HEK293 (cell line): Measurements from ENCODE around the gene KCNK4.

ENCODE experiments used
- CTCF ChIA-PET: fragments of 350-600 bp; formaldehyde crosslinking; extraction: SDS; loops from one replicate; lab custom pipeline; 2021; ENCODE audit warnings: antibody characterized with exemption; lab: Yijun Ruan, JAX
- POLR2A ChIA-PET: fragments of 300-600 bp; formaldehyde crosslinking; extraction: SDS; loops from one replicate; lab custom pipeline; 2020; ENCODE audit warnings: antibody characterized with exemption, inconsistent platforms; lab: Yijun Ruan, JAX
- H3K27ac ChIP-seq: fragments of 200-500 bp; sonication (Bioruptor generic); 2 replicates; pipeline ENCODE4 v1.5.1; 2014; ENCODE audit warnings: low read depth, low read length, control low read depth, inconsistent platforms; ENCODE audit errors: extremely low read depth
- H3K36me3 ChIP-seq, 2 experiments: fragments of 200-500 bp in 1 of 2; sonication (Bioruptor generic) in 1 of 2; 1 replicate in 1 of 2; 2 replicates in 1 of 2; pipeline ENCODE4 v1.5.1; 2014 to 2017; ENCODE audit warnings: inconsistent platforms in 2 of 2, low read length in 2 of 2; ENCODE audit not compliant: control insufficient read depth in 2 of 2, insufficient read depth in 1 of 2
- H3K4me1 ChIP-seq: fragments of 200-500 bp; sonication (Bioruptor generic); 2 replicates; pipeline ENCODE4 v1.5.1; 2014; ENCODE audit warnings: mild to moderate bottlenecking, low read length, inconsistent platforms; ENCODE audit not compliant: control insufficient read depth, insufficient read depth
- H3K4me3 ChIP-seq: 2 replicates; pipeline ENCODE4 v1.5.1; 2011; ENCODE audit warnings: low read depth, mild to moderate bottlenecking, control low read depth, low read length, moderate library complexity
- H3K9me3 ChIP-seq: fragments of 200-500 bp; sonication (Bioruptor generic); 2 replicates; pipeline ENCODE4 v1.5.1; 2014; ENCODE audit warnings: low read depth, low read length, inconsistent platforms; ENCODE audit not compliant: control insufficient read depth, insufficient read depth
- GLIS1 ChIP-seq: fragments of 450-650 bp; formaldehyde crosslinking; IDR thresholded peaks from 2 replicates; pipeline ENCODE4 v1.5.1; 2016; ENCODE audit warnings: missing biosample characterization, missing genetic modification characterization
- KLF1 ChIP-seq: fragments of 450-650 bp; formaldehyde crosslinking; IDR thresholded peaks from 2 replicates; pipeline ENCODE4 v1.5.1; 2016; ENCODE audit warnings: missing biosample characterization, missing genetic modification characterization
- KLF9 ChIP-seq: fragments of 450-650 bp; formaldehyde crosslinking; IDR thresholded peaks from 2 replicates; pipeline ENCODE4 v1.5.1; 2016; ENCODE audit warnings: missing biosample characterization, missing genetic modification characterization, low read depth
- RBAK ChIP-seq: fragments of 450-650 bp; formaldehyde crosslinking; IDR thresholded peaks from 2 replicates; pipeline ENCODE4 v1.5.1; 2016; ENCODE audit warnings: missing biosample characterization, missing genetic modification characterization
- SP2 ChIP-seq: fragments of 450-650 bp; formaldehyde crosslinking; IDR thresholded peaks from 2 replicates; pipeline ENCODE4 v1.5.1; 2016; ENCODE audit warnings: missing biosample characterization, missing genetic modification characterization
- SP3 ChIP-seq: fragments of 450-650 bp; formaldehyde crosslinking; IDR thresholded peaks from 2 replicates; pipeline ENCODE4 v1.5.1; 2016; ENCODE audit warnings: missing biosample characterization, missing genetic modification characterization
- TRIM28 ChIP-seq: IDR thresholded peaks from 2 replicates; pipeline ENCODE4 v1.6.1; 2011; ENCODE audit warnings: low read length, control low read depth, borderline replicate concordance
- WT1 ChIP-seq: fragments of 450-650 bp; formaldehyde crosslinking; IDR thresholded peaks from 2 replicates; pipeline ENCODE4 v1.5.1; 2016; ENCODE audit warnings: missing biosample characterization, missing genetic modification characterization
- ZBTB17 ChIP-seq: fragments of 450-650 bp; formaldehyde crosslinking; IDR thresholded peaks from 2 replicates; pipeline ENCODE4 v1.5.1; 2016; ENCODE audit warnings: missing biosample characterization, missing genetic modification characterization
- ZBTB48 ChIP-seq: fragments of 450-650 bp; formaldehyde crosslinking; IDR thresholded peaks from 2 replicates; pipeline ENCODE4 v1.5.1; 2016; ENCODE audit warnings: missing biosample characterization, missing genetic modification characterization
- ZFHX2 ChIP-seq: fragments of 450-650 bp; formaldehyde crosslinking; conservative IDR thresholded peaks from 2 replicates; pipeline ENCODE4 v1.5.1; 2016; ENCODE audit warnings: missing biosample characterization, missing genetic modification characterization
- ZFP3 ChIP-seq: fragments of 450-650 bp; formaldehyde crosslinking; IDR thresholded peaks from 2 replicates; pipeline ENCODE4 v1.5.1; 2016; ENCODE audit warnings: low read depth, missing biosample characterization, missing genetic modification characterization
- ZNF157 ChIP-seq: fragments of 450-650 bp; formaldehyde crosslinking; IDR thresholded peaks from 2 replicates; pipeline ENCODE4 v1.5.1; 2016; ENCODE audit warnings: missing biosample characterization, missing genetic modification characterization
- ZNF174 ChIP-seq: fragments of 450-650 bp; formaldehyde crosslinking; IDR thresholded peaks from 2 replicates; pipeline ENCODE4 v1.5.0; 2017; ENCODE audit warnings: missing biosample characterization, mild to moderate bottlenecking, missing genetic modification characterization
- ZNF202 ChIP-seq: fragments of 450-650 bp; formaldehyde crosslinking; IDR thresholded peaks from 2 replicates; pipeline ENCODE4 v1.5.1; 2016; ENCODE audit warnings: missing biosample characterization, missing genetic modification characterization, borderline replicate concordance
- ZNF239 ChIP-seq: fragments of 450-650 bp; formaldehyde crosslinking; IDR thresholded peaks from 2 replicates; pipeline ENCODE4 v1.5.1; 2016; ENCODE audit warnings: missing biosample characterization, missing genetic modification characterization
- ZNF335 ChIP-seq: fragments of 450-650 bp; formaldehyde crosslinking; conservative IDR thresholded peaks from 2 replicates; pipeline ENCODE4 v1.5.1; 2016; ENCODE audit warnings: missing biosample characterization, missing genetic modification characterization
- ZNF341 ChIP-seq: fragments of 450-650 bp; formaldehyde crosslinking; IDR thresholded peaks from 2 replicates; pipeline ENCODE4; 2016; ENCODE audit warnings: low read depth, missing biosample characterization, missing genetic modification characterization
- ZNF404 ChIP-seq: fragments of 450-650 bp; formaldehyde crosslinking; IDR thresholded peaks from 2 replicates; pipeline ENCODE4 v1.5.1; 2017; ENCODE audit warnings: missing biosample characterization, missing genetic modification characterization
- ZNF530 ChIP-seq: fragments of 450-650 bp; formaldehyde crosslinking; IDR thresholded peaks from 2 replicates; pipeline ENCODE4 v1.5.1; 2016; ENCODE audit warnings: low read depth, missing biosample characterization, missing genetic modification characterization
- ZNF561 ChIP-seq: fragments of 450-650 bp; IDR thresholded peaks from 2 replicates; pipeline ENCODE4 v1.5.1; 2018; ENCODE audit warnings: missing biosample characterization, missing genetic modification characterization, borderline replicate concordance
- ZNF585B ChIP-seq: fragments of 450-650 bp; formaldehyde crosslinking; IDR thresholded peaks from 2 replicates; pipeline ENCODE4 v1.5.1; 2016; ENCODE audit warnings: missing biosample characterization, missing genetic modification characterization
- ZNF600 ChIP-seq: fragments of 450-650 bp; formaldehyde crosslinking; IDR thresholded peaks from 2 replicates; pipeline ENCODE4 v1.5.1; 2016; ENCODE audit warnings: missing biosample characterization, missing genetic modification characterization
- ZNF621 ChIP-seq: fragments of 450-650 bp; formaldehyde crosslinking; IDR thresholded peaks from 2 replicates; pipeline ENCODE4 v1.5.1; 2017; ENCODE audit warnings: missing biosample characterization, missing genetic modification characterization
- ZNF843 ChIP-seq: fragments of 450-650 bp; formaldehyde crosslinking; IDR thresholded peaks from 2 replicates; pipeline ENCODE4 v1.5.1; 2016; ENCODE audit warnings: missing biosample characterization, missing genetic modification characterization
- TF ChIP-seq, protein P1 (sequence below): fragments of 450-650 bp; formaldehyde crosslinking; IDR thresholded peaks from 2 replicates; pipeline ENCODE4 v1.5.1; 2016; ENCODE audit warnings: missing biosample characterization, missing genetic modification characterization, borderline replicate concordance
- TF ChIP-seq, protein P2 (sequence below): fragments of 450-650 bp; formaldehyde crosslinking; optimal IDR thresholded peaks from 2 replicates; pipeline ENCODE3; 2016; ENCODE audit warnings: missing biosample characterization, mild to moderate bottlenecking, missing genetic modification characterization
- TF ChIP-seq, protein P3 (sequence below): fragments of 450-650 bp; formaldehyde crosslinking; IDR thresholded peaks from 2 replicates; pipeline ENCODE4 v1.5.1; 2016; ENCODE audit warnings: missing biosample characterization, missing genetic modification characterization
- TF ChIP-seq, protein P4 (sequence below): fragments of 450-650 bp; formaldehyde crosslinking; IDR thresholded peaks from 2 replicates; pipeline ENCODE4 v1.5.1; 2016; ENCODE audit warnings: missing biosample characterization, missing genetic modification characterization

Gene KCNK4

DNA sequence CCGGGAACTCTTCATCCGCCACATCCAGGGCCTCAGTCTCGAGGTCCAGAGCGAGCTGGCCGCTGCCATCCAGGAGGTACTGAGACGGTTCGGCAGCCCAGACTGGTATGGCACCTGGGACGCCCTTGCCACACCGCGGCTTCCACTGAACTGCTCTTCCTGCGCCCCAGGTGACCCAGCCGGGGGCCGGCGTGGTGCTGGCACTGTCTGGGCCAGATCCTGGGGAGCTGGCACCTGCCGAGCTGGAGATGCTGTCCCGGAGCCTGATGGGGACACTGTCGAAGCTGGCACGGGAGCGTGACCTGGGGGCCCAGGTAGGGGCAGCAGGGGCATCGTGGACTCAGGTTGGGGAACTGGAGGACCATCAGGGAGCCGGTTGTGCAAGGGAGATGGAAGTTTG, 50.3 kb downstream of the KCNK4 start (continued):
- TF ChIP-seq, protein P1, sequence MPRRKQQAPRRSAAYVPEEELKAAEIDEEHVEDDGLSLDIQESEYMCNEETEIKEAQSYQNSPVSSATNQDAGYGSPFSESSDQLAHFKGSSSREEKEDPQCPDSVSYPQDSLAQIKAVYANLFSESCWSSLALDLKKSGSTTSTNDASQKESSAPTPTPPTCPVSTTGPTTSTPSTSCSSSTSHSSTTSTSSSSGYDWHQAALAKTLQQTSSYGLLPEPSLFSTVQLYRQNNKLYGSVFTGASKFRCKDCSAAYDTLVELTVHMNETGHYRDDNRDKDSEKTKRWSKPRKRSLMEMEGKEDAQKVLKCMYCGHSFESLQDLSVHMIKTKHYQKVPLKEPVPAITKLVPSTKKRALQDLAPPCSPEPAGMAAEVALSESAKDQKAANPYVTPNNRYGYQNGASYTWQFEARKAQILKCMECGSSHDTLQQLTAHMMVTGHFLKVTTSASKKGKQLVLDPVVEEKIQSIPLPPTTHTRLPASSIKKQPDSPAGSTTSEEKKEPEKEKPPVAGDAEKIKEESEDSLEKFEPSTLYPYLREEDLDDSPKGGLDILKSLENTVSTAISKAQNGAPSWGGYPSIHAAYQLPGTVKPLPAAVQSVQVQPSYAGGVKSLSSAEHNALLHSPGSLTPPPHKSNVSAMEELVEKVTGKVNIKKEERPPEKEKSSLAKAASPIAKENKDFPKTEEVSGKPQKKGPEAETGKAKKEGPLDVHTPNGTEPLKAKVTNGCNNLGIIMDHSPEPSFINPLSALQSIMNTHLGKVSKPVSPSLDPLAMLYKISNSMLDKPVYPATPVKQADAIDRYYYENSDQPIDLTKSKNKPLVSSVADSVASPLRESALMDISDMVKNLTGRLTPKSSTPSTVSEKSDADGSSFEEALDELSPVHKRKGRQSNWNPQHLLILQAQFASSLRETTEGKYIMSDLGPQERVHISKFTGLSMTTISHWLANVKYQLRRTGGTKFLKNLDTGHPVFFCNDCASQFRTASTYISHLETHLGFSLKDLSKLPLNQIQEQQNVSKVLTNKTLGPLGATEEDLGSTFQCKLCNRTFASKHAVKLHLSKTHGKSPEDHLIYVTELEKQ (tag by site-specific recombination): no peak
- no peak for TF ChIP-seq ZFP3 (tag by site-specific recombination)
- TF ChIP-seq ZFHX2 (tag by site-specific recombination): no peak
- no peak for TF ChIP-seq KLF1

DNA sequence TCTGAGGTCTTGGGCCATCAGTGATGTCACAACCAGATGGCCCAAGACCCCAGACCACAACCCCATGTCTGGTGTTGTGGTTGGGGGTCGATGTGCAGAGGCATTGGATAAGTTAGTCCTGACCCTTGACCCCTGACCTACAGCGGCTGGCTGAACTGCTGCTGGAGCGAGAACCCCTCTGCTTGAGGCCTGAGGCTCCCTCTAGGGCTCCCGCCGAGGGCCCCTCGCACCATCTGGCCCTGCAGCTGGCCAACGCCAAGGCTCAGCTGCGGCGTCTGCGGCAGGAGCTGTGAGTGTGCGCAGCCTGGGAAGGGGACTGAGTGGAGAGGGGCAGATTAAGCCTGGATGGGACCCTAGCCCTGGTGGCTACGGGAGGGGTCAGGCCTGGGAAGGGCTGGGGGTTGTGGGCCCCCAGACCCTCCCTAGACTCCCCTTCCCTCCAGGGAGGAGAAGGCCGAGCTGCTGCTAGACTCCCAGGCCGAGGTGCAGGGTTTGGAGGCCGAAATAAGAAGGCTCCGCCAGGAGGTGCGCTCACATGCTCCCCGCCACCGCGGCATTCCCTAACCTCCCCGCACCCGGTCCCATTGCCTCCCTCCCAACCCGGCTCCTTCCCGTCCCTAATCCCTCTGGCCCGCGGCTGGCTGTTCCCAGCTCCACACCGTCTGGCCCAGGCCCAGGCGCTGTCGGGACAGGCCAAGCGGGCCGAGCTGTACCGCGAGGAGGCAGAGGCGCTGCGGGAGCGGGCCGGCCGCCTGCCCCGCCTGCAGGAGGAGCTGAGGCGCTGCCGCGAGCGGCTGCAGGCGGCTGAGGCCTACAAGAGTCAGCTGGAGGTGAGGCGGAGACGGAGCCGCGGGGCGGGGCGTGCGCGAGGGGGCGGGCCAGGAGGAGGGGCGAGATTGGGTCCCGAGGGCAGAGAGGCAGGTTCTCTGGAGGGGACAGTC, 51.0 kb downstream of the KCNK4 start:
- CTCF ChIA-PET: interaction anchor here (1.8 to 7.9 kb wide), 6 partner anchors 10 to 137 kb away, joined by 4 to 86 read pairs (median 11); partner anchors contain the start of genes ESRRA, PRDX5 and TRMT112
- Histone ChIP-seq H3K4me3 (peak overlapping the region; percentile 25), H3K9me3 (no peaks in the 10 kb centered on the region), H3K27ac (no peak overlapping the region; the same call in 1 of the 2 replicates), H3K4me1 (no peaks in the 10 kb centered on the region), H3K36me3 (no peaks in the 10 kb centered on the region)
- POLR2A ChIA-PET: interaction anchor here (0.6 to 2.2 kb wide), 10 partner anchors 10 to 1663 kb away, joined by 3 to 19 read pairs (median 5); partner anchors contain the start of genes FKBP2, PRDX5 and TRMT112
- TF ChIP-seq ZNF600 (peak; percentile 87), ZNF585B (tag by site-specific recombination) (no peak), ZBTB17 (0 out of 2 replicates have a peak, but pooled peaks have one; percentile 19), WT1 (no peak), ZNF202 (tag by site-specific recombination) (no peak), ZNF335 (tag by site-specific recombination) (peak; percentile 53), GLIS1 (tag by site-specific recombination) (peak; percentile 42), SP2 (tag by site-specific recombination) (peak; percentile 64), ZNF157 (tag by site-specific recombination) (no peak), KLF9 (tag by site-specific recombination) (peak; percentile 50; the same call in 1 of the 2 replicates), ZNF174 (tag by site-specific recombination) (no peak), ZNF341 (tag by site-specific recombination) (peak; percentile 38; the same call in 1 of the 2 replicates), ZNF843 (tag by site-specific recombination) (no peak), ZBTB48 (no peak), RBAK (tag by site-specific recombination) (no peak), SP3 (tag by site-specific recombination) (peak; percentile 64), ZNF530 (tag by site-specific recombination) (no peak), ZNF404 (no peak), ZNF621 (tag by site-specific recombination) (no peak), TRIM28 (no peak), ZNF239 (tag by site-specific recombination) (no peak), ZNF561 (tag by site-specific recombination) (no peak)
- TF ChIP-seq, protein P2, sequence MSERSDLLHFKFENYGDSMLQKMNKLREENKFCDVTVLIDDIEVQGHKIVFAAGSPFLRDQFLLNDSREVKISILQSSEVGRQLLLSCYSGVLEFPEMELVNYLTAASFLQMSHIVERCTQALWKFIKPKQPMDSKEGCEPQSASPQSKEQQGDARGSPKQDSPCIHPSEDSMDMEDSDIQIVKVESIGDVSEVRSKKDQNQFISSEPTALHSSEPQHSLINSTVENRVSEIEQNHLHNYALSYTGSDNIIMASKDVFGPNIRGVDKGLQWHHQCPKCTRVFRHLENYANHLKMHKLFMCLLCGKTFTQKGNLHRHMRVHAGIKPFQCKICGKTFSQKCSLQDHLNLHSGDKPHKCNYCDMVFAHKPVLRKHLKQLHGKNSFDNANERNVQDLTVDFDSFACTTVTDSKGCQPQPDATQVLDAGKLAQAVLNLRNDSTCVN: peak; percentile 32
- TF ChIP-seq, protein P3, sequence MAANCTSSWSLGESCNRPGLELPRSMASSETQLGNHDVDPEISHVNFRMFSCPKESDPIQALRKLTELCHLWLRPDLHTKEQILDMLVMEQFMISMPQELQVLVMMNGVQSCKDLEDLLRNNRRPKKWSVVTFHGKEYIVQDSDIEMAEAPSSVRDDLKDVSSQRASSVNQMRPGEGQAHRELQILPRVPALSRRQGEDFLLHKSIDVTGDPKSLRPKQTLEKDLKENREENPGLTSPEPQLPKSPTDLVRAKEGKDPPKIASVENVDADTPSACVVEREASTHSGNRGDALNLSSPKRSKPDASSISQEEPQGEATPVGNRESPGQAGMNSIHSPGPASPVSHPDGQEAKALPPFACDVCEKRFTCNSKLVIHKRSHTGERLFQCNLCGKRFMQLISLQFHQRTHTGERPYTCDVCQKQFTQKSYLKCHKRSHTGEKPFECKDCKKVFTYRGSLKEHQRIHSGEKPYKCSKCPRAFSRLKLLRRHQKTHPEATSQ (tag by site-specific recombination): no peak
- TF ChIP-seq, protein P4, sequence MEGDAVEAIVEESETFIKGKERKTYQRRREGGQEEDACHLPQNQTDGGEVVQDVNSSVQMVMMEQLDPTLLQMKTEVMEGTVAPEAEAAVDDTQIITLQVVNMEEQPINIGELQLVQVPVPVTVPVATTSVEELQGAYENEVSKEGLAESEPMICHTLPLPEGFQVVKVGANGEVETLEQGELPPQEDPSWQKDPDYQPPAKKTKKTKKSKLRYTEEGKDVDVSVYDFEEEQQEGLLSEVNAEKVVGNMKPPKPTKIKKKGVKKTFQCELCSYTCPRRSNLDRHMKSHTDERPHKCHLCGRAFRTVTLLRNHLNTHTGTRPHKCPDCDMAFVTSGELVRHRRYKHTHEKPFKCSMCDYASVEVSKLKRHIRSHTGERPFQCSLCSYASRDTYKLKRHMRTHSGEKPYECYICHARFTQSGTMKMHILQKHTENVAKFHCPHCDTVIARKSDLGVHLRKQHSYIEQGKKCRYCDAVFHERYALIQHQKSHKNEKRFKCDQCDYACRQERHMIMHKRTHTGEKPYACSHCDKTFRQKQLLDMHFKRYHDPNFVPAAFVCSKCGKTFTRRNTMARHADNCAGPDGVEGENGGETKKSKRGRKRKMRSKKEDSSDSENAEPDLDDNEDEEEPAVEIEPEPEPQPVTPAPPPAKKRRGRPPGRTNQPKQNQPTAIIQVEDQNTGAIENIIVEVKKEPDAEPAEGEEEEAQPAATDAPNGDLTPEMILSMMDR (tag by site-specific recombination): peak; percentile 39; the same call in 1 of the 2 replicates
